ENCODE data around the gene ZSWIM6. TPM values are rescaled to one million over a fixed set of nuclear protein-coding genes. Genes with fewer than 3 reads are reported as not detected.

The ZSWIM6 gene
- total and polyA plus RNA-seq, 2 experiments from 2014 or later: 3.9 to 6.0 TPM

DNA sequence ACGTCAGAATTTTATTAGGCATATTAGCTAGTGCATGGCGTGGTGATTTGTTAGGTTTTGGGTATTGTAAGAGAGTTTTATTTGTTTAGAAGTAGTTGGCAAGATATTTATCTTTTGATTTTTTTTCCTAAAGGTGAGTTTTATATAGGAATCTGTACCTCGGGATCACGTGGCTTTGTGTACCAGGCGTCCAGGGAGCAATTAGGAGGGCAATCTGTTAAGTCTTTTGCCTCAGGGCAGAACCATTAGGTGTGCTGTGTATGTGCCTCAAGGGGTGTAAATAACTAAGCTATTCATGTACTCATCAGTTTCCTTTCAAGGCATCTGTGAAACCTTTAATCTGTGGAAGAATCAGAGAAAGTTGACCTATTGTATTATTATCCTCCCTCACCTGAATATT is 39.4 kb downstream of the ZSWIM6 start:
- H4K20me1 ChIP-seq (replicated peaks; ENCODE audit: insufficient read depth): peaks cover 3% of the 10 kb centered on the region; the same call in 1 of the 2 replicates
- Mint-ChIP-seq H3K4me1 (peaks cover 22% of the 10 kb centered on the region), H3K27ac (no peak overlapping the region), H3K27me3 (ENCODE audit: insufficient read depth, low read depth, poor library complexity) (no peaks in the 10 kb centered on the region), H3K36me3 (ENCODE audit: low read depth) (no peaks in the 10 kb centered on the region; the same call in 2 of the 3 replicates), H3K9me3 (peaks cover 4% of the 10 kb centered on the region; the same call in 1 of the 3 replicates), H3K4me3 (no peak overlapping the region)
- no peak overlapping the region for H3K4me3 ChIP-seq
- peaks cover 13% of the 10 kb centered on the region; the same call in 1 of the 2 replicates for H3K4me1 ChIP-seq (ENCODE audit: insufficient read depth)
- ATAC-seq (peak; percentile 35; the same call in 2 of the 3 replicates), DNase-seq (ENCODE audit: low spot score) (peak; percentile 11)
- H3K27me3 ChIP-seq (ENCODE audit: insufficient read depth): no peaks in the 10 kb centered on the region
- TF ChIP-seq NANOG (IDR thresholded peaks at IDR 0.05; ENCODE audit: borderline replicate concordance): no peak
- TF ChIP-seq ZNF114 (CRISPR knock-in tag; IDR thresholded peaks at IDR 0.05): no peak
- TF ChIP-seq STAT1 (IDR thresholded peaks at IDR 0.05; ENCODE audit: unreplicated experiment): no peak
- no peak for TF ChIP-seq EZH2phosphoT487 (IDR thresholded peaks at IDR 0.05; ENCODE audit: unreplicated experiment)
- TF ChIP-seq JUNB (IDR thresholded peaks at IDR 0.05; ENCODE audit: unreplicated experiment): no peak
- TF ChIP-seq, protein P1, sequence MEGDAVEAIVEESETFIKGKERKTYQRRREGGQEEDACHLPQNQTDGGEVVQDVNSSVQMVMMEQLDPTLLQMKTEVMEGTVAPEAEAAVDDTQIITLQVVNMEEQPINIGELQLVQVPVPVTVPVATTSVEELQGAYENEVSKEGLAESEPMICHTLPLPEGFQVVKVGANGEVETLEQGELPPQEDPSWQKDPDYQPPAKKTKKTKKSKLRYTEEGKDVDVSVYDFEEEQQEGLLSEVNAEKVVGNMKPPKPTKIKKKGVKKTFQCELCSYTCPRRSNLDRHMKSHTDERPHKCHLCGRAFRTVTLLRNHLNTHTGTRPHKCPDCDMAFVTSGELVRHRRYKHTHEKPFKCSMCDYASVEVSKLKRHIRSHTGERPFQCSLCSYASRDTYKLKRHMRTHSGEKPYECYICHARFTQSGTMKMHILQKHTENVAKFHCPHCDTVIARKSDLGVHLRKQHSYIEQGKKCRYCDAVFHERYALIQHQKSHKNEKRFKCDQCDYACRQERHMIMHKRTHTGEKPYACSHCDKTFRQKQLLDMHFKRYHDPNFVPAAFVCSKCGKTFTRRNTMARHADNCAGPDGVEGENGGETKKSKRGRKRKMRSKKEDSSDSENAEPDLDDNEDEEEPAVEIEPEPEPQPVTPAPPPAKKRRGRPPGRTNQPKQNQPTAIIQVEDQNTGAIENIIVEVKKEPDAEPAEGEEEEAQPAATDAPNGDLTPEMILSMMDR (conservative IDR thresholded peaks at IDR 0.05; ENCODE audit: low read depth in 2 of 2): no peak
- no peak for TF ChIP-seq ZNF331 (CRISPR knock-in tag; IDR thresholded peaks at IDR 0.05; ENCODE audit: low read depth)
- TF ChIP-seq, protein P2, sequence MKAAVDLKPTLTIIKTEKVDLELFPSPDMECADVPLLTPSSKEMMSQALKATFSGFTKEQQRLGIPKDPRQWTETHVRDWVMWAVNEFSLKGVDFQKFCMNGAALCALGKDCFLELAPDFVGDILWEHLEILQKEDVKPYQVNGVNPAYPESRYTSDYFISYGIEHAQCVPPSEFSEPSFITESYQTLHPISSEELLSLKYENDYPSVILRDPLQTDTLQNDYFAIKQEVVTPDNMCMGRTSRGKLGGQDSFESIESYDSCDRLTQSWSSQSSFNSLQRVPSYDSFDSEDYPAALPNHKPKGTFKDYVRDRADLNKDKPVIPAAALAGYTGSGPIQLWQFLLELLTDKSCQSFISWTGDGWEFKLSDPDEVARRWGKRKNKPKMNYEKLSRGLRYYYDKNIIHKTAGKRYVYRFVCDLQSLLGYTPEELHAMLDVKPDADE (IDR thresholded peaks at IDR 0.05): no peak
- TF ChIP-seq POLR2AphosphoS5 (IDR thresholded peaks at IDR 0.05; ENCODE audit: low read depth): no peak
- TF ChIP-seq, protein P3, sequence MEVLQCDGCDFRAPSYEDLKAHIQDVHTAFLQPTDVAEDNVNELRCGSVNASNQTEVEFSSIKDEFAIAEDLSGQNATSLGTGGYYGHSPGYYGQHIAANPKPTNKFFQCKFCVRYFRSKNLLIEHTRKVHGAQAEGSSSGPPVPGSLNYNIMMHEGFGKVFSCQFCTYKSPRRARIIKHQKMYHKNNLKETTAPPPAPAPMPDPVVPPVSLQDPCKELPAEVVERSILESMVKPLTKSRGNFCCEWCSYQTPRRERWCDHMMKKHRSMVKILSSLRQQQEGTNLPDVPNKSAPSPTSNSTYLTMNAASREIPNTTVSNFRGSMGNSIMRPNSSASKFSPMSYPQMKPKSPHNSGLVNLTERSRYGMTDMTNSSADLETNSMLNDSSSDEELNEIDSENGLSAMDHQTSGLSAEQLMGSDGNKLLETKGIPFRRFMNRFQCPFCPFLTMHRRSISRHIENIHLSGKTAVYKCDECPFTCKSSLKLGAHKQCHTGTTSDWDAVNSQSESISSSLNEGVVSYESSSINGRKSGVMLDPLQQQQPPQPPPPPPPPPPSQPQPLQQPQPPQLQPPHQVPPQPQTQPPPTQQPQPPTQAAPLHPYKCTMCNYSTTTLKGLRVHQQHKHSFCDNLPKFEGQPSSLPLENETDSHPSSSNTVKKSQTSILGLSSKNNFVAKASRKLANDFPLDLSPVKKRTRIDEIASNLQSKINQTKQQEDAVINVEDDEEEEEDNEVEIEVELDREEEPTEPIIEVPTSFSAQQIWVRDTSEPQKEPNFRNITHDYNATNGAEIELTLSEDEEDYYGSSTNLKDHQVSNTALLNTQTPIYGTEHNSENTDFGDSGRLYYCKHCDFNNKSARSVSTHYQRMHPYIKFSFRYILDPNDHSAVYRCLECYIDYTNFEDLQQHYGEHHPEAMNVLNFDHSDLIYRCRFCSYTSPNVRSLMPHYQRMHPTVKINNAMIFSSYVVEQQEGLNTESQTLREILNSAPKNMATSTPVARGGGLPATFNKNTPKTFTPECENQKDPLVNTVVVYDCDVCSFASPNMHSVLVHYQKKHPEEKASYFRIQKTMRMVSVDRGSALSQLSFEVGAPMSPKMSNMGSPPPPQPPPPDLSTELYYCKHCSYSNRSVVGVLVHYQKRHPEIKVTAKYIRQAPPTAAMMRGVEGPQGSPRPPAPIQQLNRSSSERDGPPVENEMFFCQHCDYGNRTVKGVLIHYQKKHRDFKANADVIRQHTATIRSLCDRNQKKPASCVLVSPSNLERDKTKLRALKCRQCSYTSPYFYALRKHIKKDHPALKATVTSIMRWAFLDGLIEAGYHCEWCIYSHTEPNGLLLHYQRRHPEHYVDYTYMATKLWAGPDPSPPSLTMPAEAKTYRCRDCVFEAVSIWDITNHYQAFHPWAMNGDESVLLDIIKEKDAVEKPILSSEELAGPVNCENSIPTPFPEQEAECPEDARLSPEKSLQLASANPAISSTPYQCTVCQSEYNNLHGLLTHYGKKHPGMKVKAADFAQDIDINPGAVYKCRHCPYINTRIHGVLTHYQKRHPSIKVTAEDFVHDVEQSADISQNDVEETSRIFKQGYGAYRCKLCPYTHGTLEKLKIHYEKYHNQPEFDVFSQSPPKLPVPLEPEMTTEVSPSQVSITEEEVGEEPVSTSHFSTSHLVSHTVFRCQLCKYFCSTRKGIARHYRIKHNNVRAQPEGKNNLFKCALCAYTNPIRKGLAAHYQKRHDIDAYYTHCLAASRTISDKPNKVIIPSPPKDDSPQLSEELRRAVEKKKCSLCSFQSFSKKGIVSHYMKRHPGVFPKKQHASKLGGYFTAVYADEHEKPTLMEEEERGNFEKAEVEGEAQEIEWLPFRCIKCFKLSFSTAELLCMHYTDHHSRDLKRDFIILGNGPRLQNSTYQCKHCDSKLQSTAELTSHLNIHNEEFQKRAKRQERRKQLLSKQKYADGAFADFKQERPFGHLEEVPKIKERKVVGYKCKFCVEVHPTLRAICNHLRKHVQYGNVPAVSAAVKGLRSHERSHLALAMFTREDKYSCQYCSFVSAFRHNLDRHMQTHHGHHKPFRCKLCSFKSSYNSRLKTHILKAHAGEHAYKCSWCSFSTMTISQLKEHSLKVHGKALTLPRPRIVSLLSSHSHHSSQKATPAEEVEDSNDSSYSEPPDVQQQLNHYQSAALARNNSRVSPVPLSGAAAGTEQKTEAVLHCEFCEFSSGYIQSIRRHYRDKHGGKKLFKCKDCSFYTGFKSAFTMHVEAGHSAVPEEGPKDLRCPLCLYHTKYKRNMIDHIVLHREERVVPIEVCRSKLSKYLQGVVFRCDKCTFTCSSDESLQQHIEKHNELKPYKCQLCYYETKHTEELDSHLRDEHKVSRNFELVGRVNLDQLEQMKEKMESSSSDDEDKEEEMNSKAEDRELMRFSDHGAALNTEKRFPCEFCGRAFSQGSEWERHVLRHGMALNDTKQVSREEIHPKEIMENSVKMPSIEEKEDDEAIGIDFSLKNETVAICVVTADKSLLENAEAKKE (CRISPR knock-in tag; IDR thresholded peaks at IDR 0.05): no peak
- no peak for TF ChIP-seq CREB1 (CRISPR knock-in tag; IDR thresholded peaks at IDR 0.05; ENCODE audit: low read depth)
- TF ChIP-seq, protein P4, sequence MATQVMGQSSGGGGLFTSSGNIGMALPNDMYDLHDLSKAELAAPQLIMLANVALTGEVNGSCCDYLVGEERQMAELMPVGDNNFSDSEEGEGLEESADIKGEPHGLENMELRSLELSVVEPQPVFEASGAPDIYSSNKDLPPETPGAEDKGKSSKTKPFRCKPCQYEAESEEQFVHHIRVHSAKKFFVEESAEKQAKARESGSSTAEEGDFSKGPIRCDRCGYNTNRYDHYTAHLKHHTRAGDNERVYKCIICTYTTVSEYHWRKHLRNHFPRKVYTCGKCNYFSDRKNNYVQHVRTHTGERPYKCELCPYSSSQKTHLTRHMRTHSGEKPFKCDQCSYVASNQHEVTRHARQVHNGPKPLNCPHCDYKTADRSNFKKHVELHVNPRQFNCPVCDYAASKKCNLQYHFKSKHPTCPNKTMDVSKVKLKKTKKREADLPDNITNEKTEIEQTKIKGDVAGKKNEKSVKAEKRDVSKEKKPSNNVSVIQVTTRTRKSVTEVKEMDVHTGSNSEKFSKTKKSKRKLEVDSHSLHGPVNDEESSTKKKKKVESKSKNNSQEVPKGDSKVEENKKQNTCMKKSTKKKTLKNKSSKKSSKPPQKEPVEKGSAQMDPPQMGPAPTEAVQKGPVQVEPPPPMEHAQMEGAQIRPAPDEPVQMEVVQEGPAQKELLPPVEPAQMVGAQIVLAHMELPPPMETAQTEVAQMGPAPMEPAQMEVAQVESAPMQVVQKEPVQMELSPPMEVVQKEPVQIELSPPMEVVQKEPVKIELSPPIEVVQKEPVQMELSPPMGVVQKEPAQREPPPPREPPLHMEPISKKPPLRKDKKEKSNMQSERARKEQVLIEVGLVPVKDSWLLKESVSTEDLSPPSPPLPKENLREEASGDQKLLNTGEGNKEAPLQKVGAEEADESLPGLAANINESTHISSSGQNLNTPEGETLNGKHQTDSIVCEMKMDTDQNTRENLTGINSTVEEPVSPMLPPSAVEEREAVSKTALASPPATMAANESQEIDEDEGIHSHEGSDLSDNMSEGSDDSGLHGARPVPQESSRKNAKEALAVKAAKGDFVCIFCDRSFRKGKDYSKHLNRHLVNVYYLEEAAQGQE (IDR thresholded peaks at IDR 0.05; ENCODE audit: unreplicated experiment): no peak
- no peak for TF ChIP-seq EZH2 (IDR thresholded peaks at IDR 0.05; ENCODE audit: low read depth, unreplicated experiment)
- H3K4me2 ChIP-seq: 0 out of 2 replicates have a peak overlapping the region, but pooled peaks have one; percentile 17
- H3K9me2 ChIP-seq (ENCODE audit: insufficient read depth): no peaks in the 10 kb centered on the region
- H3K36me3 ChIP-seq (ENCODE audit: insufficient read depth): no peaks in the 10 kb centered on the region
- no peaks in the 10 kb centered on the region for H3F3A ChIP-seq (replicated peaks; ENCODE audit: low read depth)
- no peak overlapping the region for H3K27ac ChIP-seq (ENCODE audit: low read depth)
- no peak overlapping the region for H2AFZ ChIP-seq
- H3K79me2 ChIP-seq (replicated peaks; ENCODE audit: insufficient read depth): 0 out of 2 replicates have a peak, but pooled peaks cover 10% of the 10 kb centered on the region

Data from GM23338 (cell line).